Fibroblast of the aortic adventitia (primary cell): ENCODE results near the gene RASGRP2. TPM values are rescaled to one million over a fixed set of nuclear protein-coding genes. Genes with fewer than 3 reads are reported as not detected.
A peak's percentile ranks its signal among the peaks of the same experiment; 100 is the strongest.

Source experiments
- DNase-seq: peaks from one replicate; pipeline ENCODE4 v3.0.0-alpha.2; 2010; ENCODE audit warnings: low read depth
- H3K4me3 ChIP-seq: 2 replicates; pipeline ENCODE4 v1.5.1; 2011; ENCODE audit warnings: low read depth, mild to moderate bottlenecking, control low read depth, low read length, moderate library complexity
- CTCF ChIP-seq: IDR thresholded peaks from 2 replicates; pipeline ENCODE4 v1.5.1; 2011; ENCODE audit warnings: mild to moderate bottlenecking, low read length, control low read depth, inconsistent platforms; ENCODE audit not compliant: insufficient read depth
- total RNA-seq: library from RNA; depleted of rRNA; stranded (reverse); fragments of >200 nt; gene quantifications from 2 replicates; pipeline ENCODE4 v1.2.3, GENCODE V29; 2012; ENCODE audit warnings: low replicate concordance

RASGRP2 gene
- total RNA-seq, 1 donor, result not detected

GRCh38 chr11:64714666-64715065 lies 29.3 kb downstream of the RASGRP2 start:
- no peak overlapping the region for H3K4me3 ChIP-seq
- TF ChIP-seq CTCF, result no peak
- DNase-seq, result no peak

GRCh38 chr11:64713781-64714363 lies 30.1 kb downstream of the RASGRP2 start:
- DNase-seq, result no peak
- H3K4me3 ChIP-seq, result no peak overlapping the region
- no peak for TF ChIP-seq CTCF

- TF ChIP-seq CTCF, result no peak
- peak; percentile 15 for DNase-seq
- H3K4me3 ChIP-seq, result no peak overlapping the region
Measured at GRCh38 chr11:64713016-64713707, 30.8 kb downstream of the RASGRP2 start.

- no peak for DNase-seq
- no peak for TF ChIP-seq CTCF
- H3K4me3 ChIP-seq, result no peak overlapping the region
Measured at GRCh38 chr11:64712430-64713015, 31.4 kb downstream of the RASGRP2 start.

DNA sequence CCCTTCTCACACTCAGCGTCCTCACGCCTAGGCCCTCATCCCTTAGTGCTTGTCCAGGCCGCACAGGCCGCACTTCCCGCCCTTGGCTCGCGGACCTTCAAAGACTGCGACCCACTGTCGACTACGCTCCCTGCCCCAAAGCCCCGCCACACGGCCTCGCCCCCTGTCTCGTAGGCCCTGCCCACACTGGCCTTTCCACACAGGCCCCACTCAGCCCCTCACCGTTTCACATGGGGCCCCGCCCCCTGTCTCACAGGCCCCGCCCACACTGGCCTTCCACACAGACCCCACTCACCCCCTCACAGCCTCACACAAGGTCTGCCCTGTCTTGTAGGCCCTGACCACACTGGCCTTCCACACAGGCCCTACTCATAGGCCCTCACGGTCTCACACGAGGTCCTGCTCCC lies 32.0 kb downstream of the RASGRP2 start:
- DNase-seq, result no peak
- no peak for TF ChIP-seq CTCF
- H3K4me3 ChIP-seq, result no peak overlapping the region

DNA sequence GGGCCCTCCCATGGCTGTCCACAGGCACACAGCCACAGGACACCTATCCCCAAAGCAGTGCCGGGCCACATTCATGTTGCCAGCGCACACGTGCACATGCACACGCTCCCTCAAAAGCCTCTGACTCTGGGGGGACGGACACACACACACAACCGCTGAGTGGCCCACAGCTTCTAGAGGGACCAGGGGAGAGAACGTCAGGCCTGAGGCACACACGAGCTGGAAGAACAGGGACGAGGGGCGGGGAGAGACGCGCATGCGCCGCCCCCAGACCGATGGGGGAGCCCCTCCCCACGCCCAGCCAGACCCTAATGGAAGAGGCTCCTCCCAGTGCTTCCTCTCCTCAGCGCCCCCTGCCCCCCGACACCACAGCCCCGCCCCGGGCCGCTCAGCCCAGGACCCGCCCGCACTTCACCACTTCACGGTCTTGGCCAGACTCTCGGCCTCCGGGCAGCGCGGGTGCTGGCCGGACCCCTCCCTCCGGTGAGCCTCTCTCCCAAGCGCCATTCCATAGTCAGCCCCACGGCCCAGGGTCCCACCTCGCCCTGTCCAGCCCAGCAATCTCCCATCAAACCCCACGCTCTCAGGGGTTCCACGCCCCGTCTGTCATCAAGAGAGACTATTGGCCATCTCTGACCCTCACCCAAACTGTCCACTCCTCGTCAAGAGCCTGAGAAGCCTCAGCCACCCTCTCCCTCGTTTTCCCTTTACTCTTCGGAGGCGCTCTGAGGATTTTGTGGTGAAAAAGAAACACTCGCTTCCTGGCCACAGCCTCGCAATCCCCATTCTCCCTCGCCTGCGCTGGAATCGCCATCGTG lies 32.6 kb downstream of the RASGRP2 start:
- DNase-seq, result no peak
- TF ChIP-seq CTCF, result no peak
- H3K4me3 ChIP-seq, result no peak overlapping the region
